ENCODE measurements around the gene APRT.
"Not testable (repeated sequence)": the region's sequence is repeated elsewhere in the genome, so short reads cannot be mapped to it uniquely, and the experiment has no call there.

The APRT gene

DNA sequence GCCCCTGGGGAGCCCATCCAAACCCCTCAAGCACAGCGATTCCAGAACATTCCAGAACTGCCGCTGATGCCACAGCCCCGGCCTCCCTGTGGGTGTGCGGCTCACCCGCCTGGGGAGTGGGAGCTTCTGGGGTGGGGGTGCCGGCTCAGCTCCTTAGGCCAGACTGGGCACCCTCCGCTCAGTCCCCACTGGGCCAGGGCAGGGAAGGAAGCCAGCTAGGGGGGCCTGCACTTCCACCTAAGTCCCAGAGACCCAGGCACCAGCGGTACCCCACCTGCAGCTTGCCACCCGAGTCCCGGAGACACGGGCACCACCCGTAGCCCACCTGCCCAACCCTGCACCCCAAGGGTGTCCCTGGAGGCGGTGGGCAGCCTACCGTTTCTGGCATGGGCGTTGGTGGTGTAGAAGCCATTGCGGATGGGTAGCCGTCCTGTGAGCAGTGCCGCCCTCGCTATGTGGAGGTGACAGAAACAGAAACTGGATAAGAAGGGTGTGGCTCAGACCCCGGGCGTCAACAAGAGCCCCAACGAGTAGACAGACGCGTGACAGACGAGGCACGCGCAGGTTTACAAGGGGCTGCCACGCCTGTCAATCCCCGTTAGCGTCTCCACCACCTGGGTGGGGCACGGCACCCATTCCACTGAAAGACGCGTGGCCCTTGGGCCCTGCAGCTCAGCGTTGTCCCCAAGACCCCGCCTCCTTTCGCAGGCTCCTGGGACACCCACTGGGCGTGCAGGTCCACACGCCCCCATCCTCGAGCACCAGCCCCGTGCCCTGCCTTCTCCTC, 30.0 kb upstream of the APRT start:
- no peak for DNase-seq

DNA sequence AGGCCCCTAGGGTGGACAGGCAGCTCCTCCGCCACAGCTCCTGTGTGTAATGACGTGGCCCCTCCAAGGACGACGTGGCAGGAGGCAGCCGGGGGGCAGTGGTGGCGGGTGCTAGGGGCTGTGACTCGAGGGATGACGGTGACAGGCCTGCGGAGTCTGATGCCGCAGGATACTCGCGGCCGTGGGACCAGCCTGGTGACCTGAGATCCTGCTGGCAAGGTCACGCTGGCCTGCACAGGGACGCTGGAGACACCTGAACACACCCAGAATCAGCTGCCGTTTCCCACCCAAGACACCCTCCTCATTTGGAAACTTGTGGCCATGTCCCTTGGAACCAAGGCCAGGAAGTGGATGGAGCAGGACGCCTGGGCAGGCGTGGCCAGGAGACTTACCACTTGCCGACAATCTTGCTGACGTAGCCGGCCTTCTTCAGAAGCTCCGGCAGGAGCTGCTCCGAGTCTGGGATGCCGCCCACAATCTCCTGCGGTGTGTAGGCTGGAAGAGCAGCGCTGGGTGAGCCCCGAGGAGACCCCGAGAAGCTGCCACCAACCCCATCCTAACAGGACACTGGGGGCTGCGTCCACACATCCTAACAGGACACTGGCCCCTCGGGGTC, 29.0 kb upstream of the APRT start:
- no peak for DNase-seq

DNA sequence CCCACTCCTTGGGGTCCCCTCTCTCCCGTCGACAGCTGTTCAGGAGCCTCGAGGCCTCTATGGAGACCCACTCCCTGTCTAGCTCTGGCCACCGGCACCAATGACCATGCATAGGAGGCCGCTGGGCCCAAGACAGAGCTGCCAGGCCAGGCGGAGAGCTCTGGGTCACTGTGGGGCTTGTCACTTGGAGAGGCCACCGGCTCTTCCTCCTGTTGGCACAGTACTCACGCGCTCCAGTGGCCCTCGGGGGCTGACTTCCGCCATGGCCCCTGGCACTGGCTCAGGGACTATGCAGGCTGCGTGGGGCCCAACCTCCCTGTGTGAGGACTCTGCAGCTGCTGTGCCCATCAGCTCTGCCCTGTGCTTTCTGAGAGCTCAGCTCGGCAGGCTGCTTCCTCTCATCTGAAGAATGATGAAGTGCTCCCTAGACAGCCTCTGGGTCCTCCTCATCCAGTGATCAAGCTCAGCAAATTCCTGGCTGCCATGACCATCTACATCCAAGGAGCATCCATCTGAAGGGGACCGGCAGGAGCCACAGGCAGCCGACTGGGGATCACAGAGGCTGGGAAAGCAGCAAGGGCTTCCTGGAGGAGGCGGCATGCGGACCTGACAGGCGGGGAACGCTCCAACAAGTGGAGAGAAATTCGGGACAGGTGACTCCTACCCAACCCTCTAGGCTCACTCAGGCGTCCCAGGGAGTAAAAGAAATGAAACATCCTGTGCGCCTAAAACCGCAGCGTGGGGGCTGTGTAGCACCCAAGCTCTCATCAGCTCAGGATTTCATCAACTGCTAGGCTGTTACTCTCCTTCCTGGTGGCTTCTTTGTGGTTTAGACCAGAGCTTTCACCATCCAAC, 28.2 kb upstream of the APRT start:
- no peak for DNase-seq

DNA sequence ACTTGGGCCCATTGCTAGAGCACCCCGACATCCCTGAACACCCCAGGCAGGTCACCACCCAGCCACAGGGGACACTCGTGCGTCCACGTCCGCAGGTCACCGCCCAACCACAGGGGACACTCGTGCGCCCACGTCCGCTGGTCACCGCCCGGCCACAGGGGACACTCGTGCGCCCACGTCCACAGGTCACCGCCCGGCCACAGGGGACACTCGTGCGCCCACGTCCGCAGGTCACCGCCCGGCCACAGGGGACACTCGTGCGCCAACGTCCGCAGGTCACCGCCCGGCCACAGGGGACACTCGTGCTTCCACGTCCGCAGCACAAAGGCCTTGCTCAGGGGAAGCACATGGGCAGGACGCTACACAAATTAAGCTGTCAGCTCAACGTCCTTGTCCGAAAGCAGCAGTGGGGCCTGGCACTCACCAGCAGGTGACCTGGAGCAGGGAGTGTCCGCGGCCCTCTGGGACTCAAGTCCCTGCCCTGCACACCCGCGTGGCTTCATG, 27.4 kb upstream of the APRT start:
- DNase-seq = no peak

- DNase-seq = no peak
Measured at GRCh38 chr16:88838566-88838965, 26.8 kb upstream of the APRT start.

DNA sequence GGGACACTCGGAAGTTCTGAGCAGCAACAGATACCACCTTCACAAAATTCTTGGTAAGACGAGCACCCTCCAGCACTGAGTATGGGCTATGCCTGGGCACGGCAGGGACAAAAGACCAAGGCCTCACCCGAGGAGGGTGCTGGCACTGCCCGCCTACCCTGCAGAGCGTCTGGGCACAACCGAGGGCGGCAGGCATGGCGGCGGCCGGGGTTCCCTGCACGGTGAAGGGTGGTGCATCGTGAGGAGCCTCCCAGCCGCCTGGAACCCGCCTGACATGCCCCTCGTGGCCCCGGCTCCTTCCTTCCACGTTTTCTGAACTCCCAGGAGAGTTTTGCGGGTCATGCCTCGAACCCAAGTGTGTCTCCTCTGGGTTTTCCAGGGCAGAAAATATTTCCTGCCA, 26.1 kb upstream of the APRT start:
- DNase-seq = no peak

DNA sequence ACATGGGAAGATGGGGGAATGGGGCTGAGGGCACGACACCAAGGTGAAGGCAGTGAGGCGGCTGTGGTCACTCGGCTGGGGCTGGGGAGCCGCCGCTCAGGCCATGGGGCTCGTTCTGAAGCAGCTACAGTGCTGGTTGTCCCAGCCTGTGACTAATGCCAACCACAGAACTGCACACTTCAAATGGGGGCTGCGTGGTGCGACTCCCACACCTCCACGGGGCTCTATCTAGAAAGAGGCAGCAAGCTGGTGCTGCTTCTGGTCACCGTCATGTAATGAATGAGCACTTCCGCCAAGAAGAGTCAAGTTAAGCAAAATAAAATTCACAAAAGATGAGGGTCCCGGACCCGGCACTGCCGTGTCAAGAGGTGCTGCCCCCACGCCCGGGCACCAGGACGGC, 25.1 kb upstream of the APRT start:
- DNase-seq = no peak

DNA sequence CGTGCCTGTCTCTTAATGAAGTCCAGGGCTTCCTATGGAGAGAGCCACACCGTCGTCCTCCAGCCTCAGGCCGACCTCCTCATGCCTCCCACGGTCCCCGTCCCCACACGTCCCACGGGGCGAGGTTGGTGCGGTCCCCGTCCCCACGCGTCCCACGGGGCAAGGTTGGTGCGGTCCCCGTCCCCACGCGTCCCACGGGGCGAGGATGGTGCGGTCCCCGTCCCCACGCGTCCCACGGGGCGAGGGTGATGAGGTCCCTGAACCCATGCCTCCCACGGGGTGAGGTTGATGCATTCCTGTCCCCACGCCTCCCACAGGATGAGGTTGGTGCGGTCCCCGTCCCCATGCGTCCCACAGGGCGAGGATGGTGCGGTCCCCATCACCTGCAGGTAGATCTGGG, 24.1 kb upstream of the APRT start:
- no peak for DNase-seq

DNA sequence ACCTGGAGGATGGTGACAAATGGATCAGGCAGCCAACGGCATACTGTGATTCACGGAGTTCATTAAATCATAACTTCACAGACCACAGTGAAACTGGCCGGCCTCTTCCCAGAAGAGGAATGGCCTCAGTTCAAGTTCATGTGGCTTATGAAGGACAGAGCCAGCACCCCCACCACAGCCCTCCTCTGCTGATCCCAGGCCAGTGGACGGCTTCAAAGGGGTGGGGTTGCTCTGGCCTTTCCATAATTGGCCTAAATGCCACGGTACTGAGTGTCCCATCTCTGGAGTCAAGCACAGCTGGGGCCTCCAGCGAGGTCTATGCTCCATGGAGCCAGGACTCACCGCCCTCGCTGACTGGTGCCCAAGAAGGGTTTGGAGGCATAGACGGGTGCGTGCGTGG, 23.7 kb upstream of the APRT start:
- no peak for DNase-seq

DNA sequence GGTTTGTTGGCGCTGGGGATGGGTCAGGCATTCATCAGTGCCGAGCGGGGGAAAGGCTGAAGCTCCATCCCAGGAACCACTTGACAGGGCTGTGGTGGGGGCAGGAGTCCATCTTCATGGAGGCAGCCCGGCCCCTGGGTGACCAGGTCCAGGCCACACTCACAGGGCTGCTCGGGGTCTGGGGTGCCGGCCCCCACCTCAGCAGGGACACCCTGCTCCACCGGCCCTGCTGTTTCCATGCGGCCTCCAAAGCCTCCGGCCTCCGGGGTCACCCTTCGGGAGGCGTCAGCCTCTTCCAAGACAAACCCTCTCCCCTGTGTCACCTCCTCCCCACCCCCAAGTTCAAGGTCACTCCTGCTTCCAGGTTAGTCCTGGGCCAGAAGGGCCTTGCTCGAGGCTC, 22.9 kb upstream of the APRT start:
- no peak for DNase-seq

DNA sequence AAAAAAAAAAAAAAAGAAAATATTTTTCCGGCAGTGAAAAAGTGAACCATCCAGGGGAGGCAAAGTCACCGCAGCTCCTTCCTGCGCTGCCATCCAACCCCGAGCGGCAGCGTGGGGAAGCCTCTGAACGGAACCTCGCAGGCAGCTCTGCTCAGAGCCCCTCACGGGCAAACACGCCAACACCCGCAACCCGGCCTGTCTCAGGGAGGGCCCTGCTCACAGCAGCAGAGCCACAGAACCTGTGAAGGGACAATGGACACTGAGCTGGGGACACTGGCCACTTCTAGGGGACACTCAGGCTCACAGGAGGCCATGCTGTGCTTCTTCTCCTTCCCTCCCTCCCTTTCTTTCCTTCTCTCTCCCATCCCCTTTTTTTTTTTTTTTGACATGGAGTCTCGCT, 21.4 kb upstream of the APRT start:
- no peak for DNase-seq

DNA sequence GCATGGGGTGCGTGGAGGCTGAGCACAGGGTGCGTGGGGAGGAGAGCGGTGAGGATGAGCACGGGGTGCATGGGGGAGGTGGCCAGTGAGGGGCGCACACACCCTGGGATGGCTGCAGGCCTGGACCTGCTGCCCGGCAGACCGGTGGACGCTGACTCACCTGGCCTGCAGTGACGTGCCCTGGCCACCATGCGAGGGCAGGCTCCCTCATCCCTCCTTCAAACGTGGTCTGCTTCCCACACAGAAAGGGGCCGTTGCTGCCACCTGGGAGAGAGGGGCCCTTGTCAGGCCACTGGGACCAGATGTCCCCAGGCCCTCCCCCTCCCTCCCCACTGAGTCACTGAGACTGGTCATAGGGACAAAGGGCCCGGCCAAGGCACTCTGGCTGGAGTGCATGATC, 20.1 kb upstream of the APRT start:
- DNase-seq = no peak

GRCh38 chr16:88830783-88831182, 19.1 kb upstream of the APRT start:
- DNase-seq = no peak

- DNase-seq = no peak
Measured at GRCh38 chr16:88830258-88830657, 18.5 kb upstream of the APRT start.

GRCh38 chr16:88828711-88829110, 17.0 kb upstream of the APRT start:
- DNase-seq = no peak

DNA sequence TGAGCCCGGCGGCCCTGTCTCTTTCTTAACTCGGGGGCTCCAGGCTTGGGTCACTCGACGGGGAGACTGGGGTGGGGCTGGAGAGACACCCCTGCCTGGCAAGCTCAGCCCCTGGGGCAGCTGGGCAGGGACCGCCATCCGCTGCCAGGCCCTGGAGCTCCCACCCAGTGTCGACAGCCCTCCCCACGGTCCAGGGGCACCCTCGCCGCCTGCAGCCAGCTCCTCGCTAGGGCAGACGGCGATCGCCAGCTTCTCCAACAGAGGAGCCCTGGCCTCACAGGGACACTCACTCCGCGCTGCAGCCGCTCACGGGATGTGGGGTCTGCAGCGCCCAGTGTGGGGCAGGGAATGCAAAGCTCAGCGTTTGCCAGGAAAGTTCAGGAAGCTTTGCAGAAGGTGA, 16.0 kb upstream of the APRT start:
- no peak for DNase-seq

DNA sequence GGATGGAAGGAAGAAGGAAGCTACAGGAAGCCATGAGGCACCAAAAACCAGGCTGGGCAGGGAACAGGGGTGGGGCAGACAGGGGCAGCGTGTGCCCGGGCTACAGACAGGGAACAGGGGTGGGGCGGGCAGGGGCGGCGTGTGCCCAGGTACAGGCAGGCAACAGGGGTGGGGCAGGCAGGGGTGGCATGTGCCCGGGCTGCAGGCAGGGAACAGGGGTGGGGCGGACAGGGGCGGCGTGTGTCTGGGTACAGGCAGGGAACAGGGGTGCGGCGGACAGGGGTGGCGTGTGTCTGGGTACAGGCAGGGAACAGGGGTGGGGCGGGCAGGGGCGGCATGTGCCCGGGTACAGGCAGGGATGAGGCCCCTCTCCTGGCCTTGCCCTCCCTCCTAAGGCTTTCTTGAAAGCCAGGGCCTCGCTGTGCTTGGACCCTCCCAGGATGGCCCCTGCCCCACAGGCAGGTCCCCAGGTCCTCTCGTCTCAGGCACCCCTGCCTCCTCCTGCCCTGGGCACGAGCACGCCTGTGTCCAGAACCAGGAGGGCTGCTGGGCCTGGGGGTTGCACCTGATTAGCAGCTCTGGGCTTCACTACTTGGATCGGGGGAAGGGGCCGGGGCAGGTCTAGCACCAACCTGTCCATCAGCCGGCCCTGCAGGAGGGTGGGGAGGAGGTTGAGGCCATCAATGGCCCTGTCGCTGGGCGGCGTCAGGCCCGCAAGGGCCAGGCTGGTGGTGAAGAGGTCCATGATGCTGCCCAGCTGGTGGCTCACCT, 14.5 kb upstream of the APRT start:
- DNase-seq = no peak

DNA sequence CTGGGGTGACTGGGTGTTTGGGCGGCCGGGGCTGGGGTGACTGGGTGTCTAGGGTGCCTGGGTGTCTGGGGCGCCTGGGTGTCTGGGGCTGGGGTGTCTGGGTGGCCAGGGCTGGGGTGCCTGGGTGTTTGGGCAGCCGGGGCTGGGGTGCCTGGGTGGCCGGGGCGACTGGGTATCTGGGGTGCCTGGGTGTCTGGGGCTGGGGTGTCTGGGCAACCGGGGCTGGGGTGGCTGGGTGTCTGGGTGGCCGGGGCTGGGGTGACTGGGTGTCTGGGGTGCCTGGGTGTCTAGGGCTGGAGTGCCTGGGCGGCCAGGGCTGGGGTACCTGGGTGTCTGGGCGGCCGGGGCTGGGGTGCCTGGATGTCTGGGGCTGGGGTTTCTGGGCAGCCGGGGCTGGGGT, 13.4 kb upstream of the APRT start:
- DNase-seq = no peak

GRCh38 chr16:88824256-88825077, 12.7 kb upstream of the APRT start:
- DNase-seq = no peak

GRCh38 chr16:88823646-88824045, 11.9 kb upstream of the APRT start:
- not testable (repeated sequence) for DNase-seq

DNA sequence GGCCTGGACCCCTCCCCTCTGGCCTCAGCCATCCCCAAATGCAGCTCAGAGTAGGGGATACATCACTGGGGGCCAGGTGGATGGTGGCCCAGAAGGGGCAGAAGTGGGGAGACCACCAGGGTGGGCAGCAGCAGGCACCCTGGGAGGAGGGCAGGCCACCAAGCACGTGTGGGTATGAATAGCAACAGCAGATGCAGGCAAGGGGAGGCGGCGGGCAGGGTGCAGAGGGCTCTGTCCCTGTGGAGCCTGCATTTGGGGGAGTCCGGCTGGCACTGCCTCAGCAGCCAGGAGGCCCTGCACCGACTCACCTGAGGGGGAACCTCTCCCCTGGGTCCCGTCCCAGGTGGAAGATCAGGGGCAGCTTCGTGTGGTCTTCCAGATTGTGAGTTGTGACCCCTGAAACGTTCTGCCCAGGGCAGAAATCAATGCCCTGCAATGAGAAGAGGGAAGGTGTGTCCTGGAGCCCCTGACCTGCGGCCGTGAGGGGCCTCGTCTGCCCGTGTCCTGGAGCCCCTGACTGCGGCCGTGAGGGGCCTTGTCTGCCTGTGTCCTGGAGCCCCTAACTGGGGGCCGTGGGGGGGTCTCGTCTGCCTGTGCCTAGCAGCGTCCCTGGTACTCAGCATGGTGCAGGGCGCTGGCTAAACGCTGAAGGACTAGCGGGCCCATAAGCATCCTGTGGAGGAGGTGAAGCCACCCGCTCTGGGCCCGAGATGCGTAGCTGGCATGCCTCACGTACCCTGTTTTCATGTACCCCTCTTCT, 10.7 kb upstream of the APRT start:
- no peak for DNase-seq
